ENCODE results near the gene SPACA7.

SPACA7 gene, protein sequence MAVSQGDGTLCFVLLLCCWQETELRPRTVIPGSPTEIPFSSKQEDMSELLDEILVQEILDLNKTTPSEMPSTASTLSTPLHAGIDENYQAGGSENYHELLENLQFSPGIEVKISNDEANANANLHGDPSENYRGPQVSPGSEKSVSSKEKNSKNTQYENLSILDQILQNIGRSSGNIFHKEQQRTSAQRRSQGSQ

DNA sequence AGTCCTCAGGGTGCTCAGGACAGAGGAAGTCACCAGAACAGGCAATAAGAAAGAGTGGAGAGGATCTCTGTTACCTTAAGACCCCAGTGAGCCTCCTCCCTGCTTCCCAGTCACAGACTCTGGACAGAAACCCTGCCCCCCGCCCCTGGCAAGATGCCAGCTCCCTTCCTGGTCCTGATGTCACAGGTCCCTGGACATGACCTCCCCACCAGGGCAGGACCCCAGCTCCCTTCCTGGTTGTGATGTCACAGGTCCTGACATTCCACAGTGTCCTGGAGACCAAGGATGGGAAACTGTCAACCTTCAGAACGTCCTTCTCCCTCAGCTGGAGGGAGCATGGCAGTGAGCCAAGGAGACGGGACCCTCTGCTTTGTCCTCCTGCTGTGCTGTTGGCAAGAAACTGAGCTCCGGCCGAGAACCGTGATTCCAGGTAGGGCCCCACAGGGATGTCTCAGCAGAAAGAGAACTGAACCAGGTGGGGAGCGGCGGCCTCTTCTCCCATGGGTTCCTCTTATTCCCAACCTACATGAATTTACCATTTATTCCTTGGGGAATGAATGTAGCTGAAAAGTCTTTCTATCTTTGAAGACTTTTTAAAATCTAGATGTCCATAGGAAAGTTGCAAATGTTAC, at the start of gene SPACA7:
Gene SPACA7, plus strand, starts transcription at position 306 of the 632 bp plus-strand sequence. Its CDS starts 31 bp downstream, at position 337.
- no peak within 1 kb of the TSS for H3K27ac Mint-ChIP-seq
- DNase-seq, result no peak
- TF ChIP-seq, protein P1, sequence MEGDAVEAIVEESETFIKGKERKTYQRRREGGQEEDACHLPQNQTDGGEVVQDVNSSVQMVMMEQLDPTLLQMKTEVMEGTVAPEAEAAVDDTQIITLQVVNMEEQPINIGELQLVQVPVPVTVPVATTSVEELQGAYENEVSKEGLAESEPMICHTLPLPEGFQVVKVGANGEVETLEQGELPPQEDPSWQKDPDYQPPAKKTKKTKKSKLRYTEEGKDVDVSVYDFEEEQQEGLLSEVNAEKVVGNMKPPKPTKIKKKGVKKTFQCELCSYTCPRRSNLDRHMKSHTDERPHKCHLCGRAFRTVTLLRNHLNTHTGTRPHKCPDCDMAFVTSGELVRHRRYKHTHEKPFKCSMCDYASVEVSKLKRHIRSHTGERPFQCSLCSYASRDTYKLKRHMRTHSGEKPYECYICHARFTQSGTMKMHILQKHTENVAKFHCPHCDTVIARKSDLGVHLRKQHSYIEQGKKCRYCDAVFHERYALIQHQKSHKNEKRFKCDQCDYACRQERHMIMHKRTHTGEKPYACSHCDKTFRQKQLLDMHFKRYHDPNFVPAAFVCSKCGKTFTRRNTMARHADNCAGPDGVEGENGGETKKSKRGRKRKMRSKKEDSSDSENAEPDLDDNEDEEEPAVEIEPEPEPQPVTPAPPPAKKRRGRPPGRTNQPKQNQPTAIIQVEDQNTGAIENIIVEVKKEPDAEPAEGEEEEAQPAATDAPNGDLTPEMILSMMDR (IDR thresholded peaks at IDR 0.05), result no peak

DNA sequence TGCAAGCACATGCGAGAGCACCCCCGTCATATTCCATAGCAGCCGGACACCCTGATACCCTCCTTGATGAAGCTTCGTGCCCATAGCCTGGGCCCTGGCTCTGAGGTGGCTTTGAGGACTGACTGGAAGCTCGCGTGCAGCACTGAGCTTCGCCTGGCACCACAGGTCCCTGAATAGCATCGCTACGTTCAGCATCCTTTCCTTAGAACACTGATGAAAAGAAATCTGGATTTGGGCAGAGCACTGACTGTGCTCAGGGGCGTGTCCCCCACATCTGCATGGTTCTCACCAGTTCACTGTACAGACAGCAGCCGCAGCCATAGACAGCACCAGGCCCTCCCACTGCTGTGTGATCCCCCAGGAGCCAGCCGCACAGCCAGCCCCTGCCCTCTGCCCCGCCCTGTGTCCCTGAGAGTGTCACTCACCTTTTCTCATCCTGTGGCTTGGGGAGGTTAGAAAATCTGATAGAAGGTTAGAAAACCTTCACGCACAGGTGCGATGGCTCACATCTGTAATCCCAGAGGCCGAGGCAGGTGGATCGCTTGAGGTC, 49.3 kb upstream of the SPACA7 start:
- no peak for DNase-seq
- no peak overlapping the region for H3K4me3 Mint-ChIP-seq
- H3K27ac Mint-ChIP-seq, result no peak overlapping the region
- H3K36me3 Mint-ChIP-seq (ENCODE audit: low read depth), result no peaks in the 10 kb centered on the region
- H3K4me1 Mint-ChIP-seq, result no peaks in the 10 kb centered on the region
- H3K9me3 Mint-ChIP-seq, result no peaks in the 10 kb centered on the region
- TF ChIP-seq, protein P1 (IDR thresholded peaks at IDR 0.05), result no peak
- peaks cover 92% of the 10 kb centered on the region for H3K27me3 Mint-ChIP-seq (ENCODE audit: low read depth, poor library complexity)

More for the DNA sequence above, at the start of gene SPACA7:
- Mint-ChIP-seq H3K4me3 (no peak within 1 kb of the TSS), H3K9me3 (peaks cover 42% of the 10 kb centered on the region), H3K27me3 (ENCODE audit: low read depth, poor library complexity) (peaks cover 21% of the 10 kb centered on the region), H3K36me3 (ENCODE audit: low read depth) (no peaks in the 10 kb centered on the region), H3K4me1 (no peaks in the 10 kb centered on the region)

DNA sequence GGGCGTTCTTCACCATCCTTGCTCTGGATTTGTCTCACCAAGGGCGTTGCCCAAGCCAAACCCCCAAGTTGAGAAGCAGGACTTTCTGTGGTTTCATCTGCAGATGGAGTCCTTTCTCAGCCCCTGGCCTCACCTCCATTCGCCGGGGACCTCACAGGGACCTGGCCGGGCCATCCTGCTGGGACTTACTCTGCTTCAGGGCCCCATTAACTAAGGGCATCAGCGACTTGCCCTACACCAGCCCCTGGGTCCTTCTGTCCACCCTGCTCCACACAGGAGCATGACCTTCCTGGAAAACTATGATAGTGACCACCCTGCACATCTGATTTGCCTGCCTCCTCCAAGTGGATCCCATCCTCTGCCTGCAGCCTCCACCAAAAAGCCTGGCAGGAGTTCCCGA, 47.2 kb upstream of the SPACA7 start:
- Mint-ChIP-seq H3K27me3 (ENCODE audit: low read depth, poor library complexity) (peaks cover 89% of the 10 kb centered on the region), H3K27ac (no peak overlapping the region), H3K36me3 (ENCODE audit: low read depth) (no peaks in the 10 kb centered on the region), H3K9me3 (no peaks in the 10 kb centered on the region), H3K4me1 (no peaks in the 10 kb centered on the region), H3K4me3 (no peak overlapping the region)
- TF ChIP-seq, protein P1 (IDR thresholded peaks at IDR 0.05), result no peak
- DNase-seq, result no peak

DNA sequence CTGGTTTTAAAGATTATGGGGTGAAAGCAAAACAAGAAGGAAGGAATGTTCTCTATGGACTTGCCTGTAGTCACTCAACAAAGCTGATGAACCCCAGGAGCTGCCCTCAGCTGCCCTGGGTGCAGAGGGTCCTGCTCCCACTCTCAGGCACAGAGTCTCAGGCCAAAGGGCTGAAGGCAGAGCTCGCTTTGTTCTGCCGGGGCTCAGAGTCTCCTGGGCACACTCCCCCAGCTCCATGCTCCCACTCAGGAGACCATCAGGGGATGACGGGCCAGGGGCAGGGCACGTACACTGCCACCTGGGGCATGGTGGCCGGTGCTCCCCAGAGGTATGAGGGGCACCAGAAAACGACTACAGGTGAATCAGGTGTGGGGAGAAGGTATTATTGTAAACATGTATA, 46.8 kb upstream of the SPACA7 start:
- peaks cover 84% of the 10 kb centered on the region for H3K27me3 Mint-ChIP-seq (ENCODE audit: low read depth, poor library complexity)
- DNase-seq, result no peak
- TF ChIP-seq, protein P1 (IDR thresholded peaks at IDR 0.05), result no peak

DNA sequence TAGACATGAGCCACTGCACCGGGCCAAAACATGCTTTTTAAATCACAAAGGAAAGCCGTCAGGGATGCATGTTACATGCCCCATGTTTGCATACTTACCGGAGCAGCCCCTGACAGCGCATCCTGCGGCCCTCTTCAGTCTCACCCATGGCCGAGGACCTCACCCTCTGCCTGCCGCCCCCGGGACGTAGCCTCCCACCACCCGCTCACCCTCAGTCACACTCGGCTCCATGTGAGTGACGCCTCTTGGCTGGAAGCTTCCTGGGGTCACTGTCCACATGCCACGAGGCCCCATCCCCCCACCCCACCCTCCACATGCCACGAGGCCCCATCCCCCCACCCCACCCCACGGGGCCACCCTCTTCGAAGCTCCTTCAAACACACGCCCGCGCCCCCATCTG, 46.1 kb upstream of the SPACA7 start:
- no peak overlapping the region for H3K4me3 Mint-ChIP-seq
- H3K27me3 Mint-ChIP-seq (ENCODE audit: low read depth, poor library complexity), result peaks cover 83% of the 10 kb centered on the region
- H3K36me3 Mint-ChIP-seq (ENCODE audit: low read depth), result no peaks in the 10 kb centered on the region
- H3K27ac Mint-ChIP-seq, result no peak overlapping the region
- no peak for DNase-seq
- TF ChIP-seq, protein P1 (IDR thresholded peaks at IDR 0.05), result no peak
- H3K9me3 Mint-ChIP-seq, result no peaks in the 10 kb centered on the region
- no peaks in the 10 kb centered on the region for H3K4me1 Mint-ChIP-seq

More for the DNA sequence above, 46.8 kb upstream of the SPACA7 start:
- H3K9me3 Mint-ChIP-seq, result no peaks in the 10 kb centered on the region
- H3K27ac Mint-ChIP-seq, result no peak overlapping the region
- no peak overlapping the region for H3K4me3 Mint-ChIP-seq
- no peaks in the 10 kb centered on the region for H3K36me3 Mint-ChIP-seq (ENCODE audit: low read depth)
- no peaks in the 10 kb centered on the region for H3K4me1 Mint-ChIP-seq
